Ramos (cell line): ENCODE results near the gene PIP4K2A.
"Not testable (repeated sequence)": the region's sequence is repeated elsewhere in the genome, so short reads cannot be mapped to it uniquely, and the experiment has no call there.

Source experiments
- in situ Hi-C: fragments of 300-500 bp; cut with MboI; formaldehyde crosslinking; loops from one replicate; pipeline ENCODE4 v1.14.3; 2022; ENCODE audit warnings: low sequenced_read_pairs; ENCODE audit not compliant: unreplicated experiment

Gene PIP4K2A

DNA sequence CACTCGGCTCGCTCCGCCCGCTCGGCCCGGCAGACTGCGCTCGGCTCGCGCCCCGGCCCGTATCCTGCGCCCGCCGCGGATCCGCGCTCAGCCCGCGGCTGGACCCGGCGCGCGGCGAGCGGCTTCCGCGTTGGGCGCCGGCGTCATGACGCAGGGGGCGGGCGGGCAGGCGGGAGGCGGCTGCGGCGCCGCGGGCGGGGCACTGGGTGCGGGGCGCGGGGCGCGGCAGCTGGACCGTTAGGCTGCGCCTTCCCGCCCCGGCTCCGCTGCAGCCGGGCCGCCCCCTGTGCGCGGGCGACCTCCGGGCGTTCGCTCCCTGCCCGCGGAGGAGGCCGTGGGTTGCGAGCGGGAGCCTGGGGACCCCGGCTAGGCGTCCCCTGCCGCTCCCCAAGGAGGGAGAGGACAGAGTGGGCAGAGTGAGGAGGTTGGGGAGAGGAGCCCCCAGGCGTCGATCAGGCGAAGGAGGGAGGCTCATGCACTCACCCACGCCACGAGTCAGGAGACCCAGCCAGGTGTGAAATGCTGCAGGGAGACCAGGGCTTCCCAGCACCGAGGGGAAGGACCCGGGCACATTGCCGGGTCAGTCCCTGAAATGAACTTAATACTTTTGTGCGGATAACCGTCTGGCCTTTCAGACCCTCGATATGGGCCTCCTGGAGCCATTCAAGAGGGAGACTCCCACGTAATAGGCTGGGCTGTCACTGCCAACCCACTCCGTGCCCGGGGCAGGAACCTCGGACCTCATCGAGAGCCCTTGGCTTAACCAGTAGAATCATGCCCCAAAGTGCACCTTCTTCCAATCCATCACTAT is at the start of gene PIP4K2A:
Gene PIP4K2A (minus strand): TSS at position 100 of the 811 bp plus-strand sequence. CDS start 252 bp downstream, outside the sequence.
- in situ Hi-C loops: no loop called here

DNA sequence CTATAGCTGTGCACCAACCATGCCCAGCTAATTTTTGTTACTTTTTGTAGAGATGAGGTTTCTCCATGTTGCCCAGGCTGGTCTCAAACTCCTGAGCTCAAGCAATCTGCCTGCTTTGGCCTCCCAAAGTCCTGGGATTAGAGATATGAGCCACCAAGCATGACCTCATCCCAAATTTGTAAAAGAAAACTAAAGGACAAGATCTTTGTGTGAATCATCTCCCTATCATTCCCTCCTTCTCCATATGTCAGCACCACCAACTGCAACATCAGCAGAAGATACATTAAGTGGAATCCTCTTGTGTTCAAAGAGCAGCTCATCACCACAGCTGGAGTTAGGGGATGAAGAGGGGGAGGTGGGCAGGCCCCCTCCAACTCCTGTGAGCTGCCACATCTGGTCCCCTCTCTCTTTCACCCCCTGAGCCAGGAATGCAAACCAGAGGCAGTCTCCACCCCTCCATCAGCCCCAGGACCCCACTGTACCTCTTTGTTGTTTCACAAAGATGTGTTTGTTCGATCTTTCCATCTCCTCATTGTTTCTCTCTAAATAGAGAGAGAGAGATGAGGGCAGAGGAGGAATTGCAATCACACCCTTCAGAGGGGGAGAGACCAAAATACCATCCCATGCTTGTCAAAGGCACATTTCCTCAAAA is 47.3 kb upstream of the PIP4K2A start:
- in situ Hi-C loops: no loop called here

DNA sequence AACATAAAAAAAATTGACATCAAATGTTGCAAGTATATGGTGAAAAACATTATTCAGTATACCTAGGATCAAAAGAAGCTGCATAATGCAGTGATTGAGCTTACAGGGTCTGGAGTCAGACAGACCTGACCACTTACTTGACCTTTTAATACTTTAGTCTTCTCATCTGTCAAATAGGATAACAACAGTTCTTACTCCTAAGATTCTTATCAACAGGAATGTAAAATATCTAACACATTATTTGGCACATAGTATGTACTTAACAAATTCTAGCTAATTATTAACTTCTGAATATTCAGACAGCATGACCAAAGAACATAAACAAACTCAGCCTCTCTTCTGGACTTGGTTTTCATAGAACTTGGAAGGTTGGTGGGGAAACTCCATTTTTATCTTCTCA is 45.6 kb upstream of the PIP4K2A start:
- in situ Hi-C loops: no loop called here

DNA sequence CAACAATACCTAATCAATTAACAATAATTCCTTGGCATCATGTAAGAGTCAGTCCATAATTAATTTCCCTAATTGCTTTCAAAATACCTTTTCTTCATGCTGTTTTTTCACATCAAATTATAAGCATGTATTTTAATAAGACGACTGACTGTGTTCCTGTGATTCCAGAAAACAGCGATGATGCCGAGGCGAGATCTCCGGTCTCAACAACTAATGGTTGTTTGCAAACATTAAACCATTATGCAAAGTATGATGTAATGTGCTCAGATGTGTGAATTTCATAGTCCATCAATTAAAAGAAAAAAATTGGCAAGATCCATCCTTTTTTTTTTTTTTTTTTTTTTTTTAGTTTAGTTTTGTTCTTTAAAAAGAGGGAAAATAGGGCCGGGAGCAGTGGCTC is 44.5 kb upstream of the PIP4K2A start:
- in situ Hi-C loops: no loop called here

DNA sequence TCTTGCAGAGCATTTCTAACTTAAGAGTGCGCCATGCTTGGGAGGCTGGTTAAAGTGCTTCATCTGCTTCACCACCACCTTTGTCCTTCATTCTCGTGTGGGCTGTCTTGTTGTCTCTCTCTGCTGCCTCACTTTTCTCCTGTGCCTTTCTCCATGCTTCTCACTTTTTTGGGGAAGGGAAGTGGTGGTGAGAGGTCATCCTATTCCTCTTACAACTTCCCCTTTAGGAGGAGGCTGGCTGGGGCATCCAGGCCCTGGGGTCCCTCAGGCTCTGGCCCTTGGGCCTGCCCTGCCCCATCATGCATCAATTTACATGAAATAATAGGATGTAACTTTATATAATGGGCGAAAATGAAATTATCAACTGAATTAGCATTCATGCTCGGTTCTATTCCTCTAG is 39.9 kb upstream of the PIP4K2A start:
- in situ Hi-C loops: no loop called here

DNA sequence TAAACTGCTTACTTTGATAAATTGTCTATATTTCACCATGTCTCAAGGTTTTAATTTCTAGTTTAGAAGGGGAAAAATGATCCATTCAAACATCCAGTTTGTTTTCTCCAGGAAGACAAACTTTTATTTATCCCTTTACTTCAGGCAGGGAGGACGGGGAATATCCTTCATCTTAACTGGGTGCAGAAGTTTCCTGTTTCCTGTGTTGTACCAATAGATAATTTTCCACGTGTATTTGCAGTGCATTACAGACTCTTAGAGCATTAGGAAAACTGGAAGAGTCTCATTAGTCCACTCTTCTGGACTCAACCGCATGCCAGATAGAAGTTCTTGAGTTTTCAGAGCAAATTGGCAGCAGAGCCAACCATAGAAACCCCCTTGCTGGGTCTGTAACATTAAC is 39.4 kb upstream of the PIP4K2A start:
- in situ Hi-C loops: no loop called here

DNA sequence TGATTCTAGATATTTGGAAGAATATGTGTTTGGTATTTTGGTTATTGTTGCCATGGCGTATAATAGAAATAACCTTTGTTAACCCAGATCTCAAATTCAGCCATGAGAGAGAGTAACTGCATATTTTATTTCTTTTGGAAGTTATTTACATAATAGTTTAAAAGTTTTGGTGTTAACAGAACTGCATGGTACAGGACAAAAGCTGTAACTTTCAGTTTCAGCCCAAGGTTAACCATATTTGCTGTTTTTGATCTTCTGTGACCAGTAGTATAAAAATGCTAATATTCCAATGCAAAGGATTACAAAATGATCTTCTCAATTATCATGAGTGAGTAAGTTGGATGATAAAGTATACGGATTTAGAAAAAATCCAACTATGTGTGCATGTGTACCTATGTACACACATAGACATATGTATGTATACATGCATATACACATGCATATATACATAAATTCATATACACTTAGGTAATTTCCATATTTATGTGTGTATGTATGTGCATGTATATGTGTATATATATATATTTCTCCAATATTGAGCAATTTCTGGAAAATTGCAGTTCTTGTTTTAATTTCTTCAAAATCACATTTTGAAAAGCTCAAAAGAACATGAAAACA is 38.0 kb upstream of the PIP4K2A start:
- in situ Hi-C loops: no loop called here

DNA sequence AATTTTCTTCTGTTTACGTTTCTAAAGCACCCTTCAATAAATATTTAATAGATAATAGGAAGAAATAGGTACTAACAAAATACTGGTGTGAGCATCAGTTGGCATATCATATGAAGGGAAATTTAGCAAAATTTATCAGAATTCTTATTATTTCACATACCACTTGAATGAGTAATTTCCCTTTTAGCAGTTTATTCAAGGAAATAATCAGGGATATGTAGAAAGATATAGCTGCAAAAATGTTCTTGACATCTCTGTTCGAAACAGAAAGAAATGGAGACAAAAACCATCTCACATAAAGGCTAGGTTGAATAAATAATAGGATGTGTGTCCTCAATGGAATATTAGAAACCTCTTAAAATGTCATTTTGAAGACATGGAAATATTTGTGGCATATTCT is 35.8 kb upstream of the PIP4K2A start:
- in situ Hi-C loops: no loop called here

DNA sequence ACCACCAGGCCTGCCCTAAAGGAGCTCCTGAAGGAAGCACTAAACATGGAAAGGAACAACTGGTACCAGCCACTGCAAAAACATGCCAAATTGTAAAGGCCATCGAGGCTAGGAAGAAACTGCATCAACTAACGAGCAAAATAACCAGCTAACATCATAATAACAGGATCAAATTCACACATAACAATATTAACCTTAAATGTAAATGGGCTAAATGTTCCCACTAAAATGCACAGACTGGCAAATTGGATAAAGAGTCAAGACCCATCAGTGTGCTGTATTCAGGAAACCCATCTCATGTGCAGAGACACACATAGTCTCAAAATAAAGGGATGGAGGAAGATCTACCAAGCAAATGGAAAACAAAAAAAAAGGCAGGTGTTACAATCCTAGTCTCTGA is 30.5 kb upstream of the PIP4K2A start:
- in situ Hi-C loops: not testable (repeated sequence)

DNA sequence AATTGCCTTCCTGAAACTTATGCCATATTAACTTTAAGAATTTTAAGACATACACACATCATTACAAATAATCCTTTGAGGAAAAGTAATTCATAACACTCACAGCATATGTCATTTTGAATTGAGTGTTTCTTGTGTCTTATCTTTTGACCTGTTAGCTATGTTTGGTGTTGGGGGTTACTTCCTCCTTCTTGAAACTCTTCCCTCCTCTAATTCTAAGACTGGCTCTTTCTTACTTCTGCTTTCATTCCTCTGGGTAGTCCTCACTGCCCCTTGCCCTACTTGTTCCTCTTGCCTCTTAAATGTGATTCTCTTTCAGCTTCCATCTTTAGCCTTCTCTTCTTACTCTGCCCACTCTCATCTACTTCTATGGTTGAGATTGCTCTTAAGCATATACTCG is 28.3 kb upstream of the PIP4K2A start:
- in situ Hi-C loops: no loop called here

DNA sequence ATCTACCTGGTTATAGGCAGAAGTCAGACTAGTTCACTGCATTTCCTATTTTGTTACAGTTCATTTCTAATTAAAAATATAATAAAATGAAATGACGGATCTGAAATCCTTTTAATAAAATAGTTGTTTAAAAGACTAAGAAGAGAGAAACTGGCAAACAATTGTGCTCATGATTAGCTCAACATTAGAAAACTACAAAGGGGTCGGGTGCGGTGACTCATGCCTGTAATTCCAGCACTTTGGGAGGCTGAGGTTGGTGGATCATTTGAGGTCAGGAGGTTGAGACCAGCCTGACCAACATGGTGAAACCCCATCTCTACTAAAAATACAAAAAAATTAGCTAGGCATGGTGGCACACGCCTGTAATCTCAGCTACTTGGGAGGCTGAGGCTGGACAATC is 27.3 kb upstream of the PIP4K2A start:
- in situ Hi-C loops: not testable (repeated sequence)

DNA sequence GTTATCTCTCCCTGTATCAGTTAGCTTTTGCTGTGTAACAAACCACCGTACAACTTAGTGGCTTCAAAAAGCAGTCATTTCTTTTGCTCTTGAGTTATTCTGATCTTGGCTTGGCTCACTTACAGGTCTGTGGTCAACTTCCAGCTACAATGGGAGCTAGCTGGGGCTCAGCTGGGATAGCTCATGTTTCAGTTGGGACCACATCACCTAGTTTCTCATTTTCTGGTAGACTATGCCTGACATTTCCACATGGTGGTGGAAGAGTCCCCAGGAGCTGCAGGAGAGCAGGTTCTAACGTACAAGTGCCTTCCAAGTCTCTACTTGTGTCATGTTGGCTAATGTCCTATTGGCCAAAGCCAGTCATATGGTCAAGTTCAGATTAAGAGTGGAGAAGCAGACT is 25.8 kb upstream of the PIP4K2A start:
- in situ Hi-C loops: no loop called here

DNA sequence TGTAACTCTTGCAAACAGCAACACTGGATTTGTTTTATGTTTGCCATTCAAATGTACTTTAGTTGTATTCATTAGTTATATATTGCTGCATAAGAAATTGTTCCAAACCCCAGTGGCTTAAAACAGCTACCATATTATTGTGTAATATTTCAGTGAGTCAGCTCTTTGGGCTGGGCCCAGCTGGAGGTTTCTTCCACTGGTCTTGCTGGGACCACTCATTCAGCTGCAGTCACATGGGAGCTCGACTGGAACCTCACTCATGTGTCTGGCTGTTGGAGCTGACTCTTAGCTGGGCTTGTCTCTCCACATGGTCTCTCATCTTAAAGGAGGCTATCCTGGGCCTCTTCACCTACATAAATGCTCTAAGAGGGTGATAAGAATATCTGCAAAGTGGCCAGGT is 23.2 kb upstream of the PIP4K2A start:
- in situ Hi-C loops: no loop called here

DNA sequence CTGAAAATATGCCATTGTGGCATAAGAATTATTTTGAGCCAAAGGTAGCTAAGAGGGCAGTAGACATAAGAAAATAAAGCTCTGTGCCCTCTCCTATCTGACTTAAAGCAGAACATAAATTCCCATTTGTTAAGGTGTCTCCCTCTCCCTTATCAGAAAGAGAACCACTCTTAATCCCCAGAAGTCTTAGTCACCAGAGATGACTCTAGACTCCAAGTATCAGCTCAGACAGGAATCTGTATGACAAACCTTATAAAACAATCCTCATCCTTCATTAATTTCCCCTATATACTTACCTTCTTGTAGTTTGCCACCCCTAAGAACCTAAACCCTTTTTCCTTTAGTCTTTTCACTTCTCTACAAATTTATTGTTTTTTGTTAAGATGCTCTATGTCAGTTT is 21.8 kb upstream of the PIP4K2A start:
- in situ Hi-C loops: no loop called here

DNA sequence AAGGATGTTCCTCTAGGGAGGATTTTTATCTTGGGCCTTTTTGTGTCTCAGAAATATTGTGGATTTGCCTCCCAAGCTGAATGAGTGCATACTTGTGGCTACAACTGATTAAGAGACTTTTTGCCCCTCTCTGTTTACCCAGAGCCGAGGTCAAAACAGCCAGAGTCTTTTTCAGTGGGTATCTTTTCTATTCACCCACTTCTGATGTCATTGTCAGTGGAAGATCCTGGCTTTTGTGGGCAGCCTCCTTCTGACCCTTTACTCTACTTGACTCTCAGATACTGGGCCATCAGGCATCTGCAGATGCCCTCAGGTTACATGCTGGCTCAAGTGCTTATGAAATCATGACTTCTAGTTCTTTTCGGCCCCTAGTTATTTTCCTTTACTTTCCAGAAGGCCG is 19.6 kb upstream of the PIP4K2A start:
- in situ Hi-C loops: no loop called here

DNA sequence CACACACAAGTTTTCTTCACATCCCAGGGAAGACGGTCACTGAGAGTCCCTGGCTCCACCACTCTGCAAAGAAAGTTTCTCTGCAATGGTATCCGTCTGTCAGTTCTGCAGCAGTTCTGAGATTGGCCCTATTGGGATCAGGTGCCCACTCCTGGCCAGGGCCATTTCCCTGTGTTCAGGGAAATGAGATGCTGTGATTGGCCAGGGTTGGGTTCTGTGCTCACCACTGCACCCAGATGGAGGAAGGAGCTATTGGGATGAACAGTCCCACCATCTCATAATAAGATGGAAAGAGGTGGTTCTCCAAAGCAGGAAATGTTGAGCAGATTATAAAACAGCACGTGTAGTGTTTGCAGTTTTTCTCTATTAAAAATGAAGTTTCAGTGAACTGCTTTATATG is 13.3 kb upstream of the PIP4K2A start:
- in situ Hi-C loops: no loop called here

DNA sequence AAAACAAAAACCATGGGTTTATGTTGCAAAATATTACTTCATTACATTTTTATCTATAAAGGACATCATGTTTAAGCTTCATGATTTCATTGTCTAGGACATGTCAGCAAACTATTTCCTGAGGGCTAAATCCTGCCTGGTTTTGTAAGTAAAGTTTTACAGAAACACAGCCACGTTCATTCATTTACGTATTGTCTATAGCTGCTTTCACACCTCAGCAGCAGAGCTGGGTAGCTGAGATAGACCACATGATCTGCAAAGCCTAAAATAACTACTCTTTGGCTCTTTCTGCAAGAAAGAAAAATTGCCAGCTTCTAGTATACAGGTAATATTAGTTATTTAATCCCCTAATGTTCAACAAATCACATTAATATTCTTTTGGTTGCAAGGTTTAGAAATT is 12.7 kb upstream of the PIP4K2A start:
- in situ Hi-C loops: no loop called here

DNA sequence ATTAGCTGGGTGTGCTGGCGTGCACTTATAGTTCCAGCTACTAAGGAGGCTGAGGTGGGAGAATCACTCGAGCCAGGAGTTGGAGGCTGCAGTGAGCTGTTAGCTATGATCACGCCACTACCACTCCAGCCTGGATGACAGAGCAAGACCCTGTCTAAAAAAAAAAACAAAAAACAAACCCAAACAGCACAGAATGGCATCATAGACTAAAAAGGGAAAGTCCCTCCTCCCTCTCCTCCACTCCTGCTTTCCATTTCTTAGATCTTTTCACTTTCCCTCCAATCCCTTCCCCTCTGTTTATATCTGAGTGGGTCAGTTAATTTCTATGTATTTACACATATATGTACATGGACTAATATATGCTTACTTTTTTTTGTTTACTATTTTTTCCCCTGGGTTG is 10.4 kb upstream of the PIP4K2A start:
- in situ Hi-C loops: no loop called here

DNA sequence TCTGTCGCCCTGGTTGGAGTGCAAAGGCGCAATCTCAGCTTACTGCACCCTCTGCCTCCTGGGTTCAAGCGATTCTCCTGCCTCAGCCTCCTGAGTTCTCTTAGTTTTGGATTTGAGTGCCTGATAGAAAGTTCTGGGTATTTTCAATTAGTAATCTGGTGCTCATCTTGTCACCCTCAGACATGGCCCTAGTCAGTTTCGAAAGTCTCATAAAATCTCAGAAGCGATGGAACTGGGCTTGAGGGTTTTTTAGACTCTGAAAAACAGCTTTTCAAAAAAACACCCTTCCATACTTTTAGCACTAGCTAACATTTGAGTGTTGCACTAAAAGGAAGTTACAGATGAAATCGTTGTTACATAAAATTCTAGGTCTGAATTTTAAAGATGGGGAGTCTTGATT is 9.4 kb upstream of the PIP4K2A start:
- in situ Hi-C loops: no loop called here

DNA sequence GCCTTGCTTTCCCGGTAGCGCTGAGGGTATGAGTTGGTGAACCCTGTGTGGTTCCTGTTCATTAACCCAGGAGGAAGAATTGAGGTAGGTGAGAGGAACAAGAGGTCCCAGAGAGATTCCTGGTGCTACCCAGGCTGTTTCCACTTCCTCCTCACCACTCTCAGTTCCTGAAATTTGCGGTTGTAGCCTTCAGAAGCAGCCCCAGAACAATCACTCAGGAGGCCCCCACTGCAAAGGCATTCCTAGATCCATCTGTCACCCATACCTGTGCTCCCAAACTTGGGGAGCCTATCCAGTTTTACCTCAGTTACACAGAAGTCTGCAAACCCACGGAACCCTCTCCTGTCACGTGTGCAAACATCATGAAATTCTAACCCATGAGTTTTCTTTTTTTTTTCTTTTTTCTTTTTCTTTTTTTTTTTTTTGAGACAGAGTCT is 9.0 kb upstream of the PIP4K2A start:
- in situ Hi-C loops: no loop called here

DNA sequence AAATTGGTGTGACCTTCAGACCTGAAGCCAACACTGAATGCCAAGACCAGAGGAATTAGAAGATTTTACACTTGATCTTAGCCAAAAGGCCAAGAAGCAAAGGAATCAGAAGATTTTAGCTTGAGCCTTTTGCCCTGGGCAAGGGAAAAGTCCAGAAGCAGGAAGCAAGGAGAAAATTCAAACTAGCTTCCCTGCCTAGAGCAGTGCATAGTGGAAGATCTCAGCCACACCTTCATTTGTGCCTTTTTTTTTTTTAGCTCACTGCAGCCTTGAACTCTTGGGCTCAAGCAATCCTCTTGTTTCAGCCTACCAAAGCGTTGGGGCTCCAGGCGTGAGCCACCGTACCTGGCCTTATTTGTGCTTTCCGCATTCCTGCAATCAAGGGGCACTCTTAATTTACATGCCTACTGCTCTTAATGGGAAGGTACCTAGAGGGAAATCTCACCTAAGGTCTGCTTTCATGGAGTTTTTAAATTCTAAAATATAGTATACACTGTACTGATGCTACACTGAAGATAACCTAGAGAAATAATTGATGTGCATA is 8.3 kb upstream of the PIP4K2A start:
- in situ Hi-C loops: no loop called here
